Non-pigmented ciliary epithelial cell (primary cell): ENCODE measurements around the gene PRKAR1B.
A peak's percentile ranks its signal among the peaks of the same experiment; 100 is the strongest.
"Not testable (repeated sequence)": the region's sequence is repeated elsewhere in the genome, so short reads cannot be mapped to it uniquely, and the experiment has no call there.

Experiments used
- DNase-seq: peaks from one replicate; pipeline ENCODE4 v3.0.0-alpha.2; 2010; ENCODE audit warnings: low read depth

The PRKAR1B gene

GRCh38 chr7:552868-553635, 174.0 kb downstream of the PRKAR1B start:
- no peak for DNase-seq

GRCh38 chr7:552151-552867, 174.8 kb downstream of the PRKAR1B start:
- not testable (repeated sequence) for DNase-seq

- DNase-seq: not testable (repeated sequence)
Observed at GRCh38 chr7:551615-551970, 175.5 kb downstream of the PRKAR1B start.

GRCh38 chr7:550881-551614, 176.0 kb downstream of the PRKAR1B start:
- no peak for DNase-seq

GRCh38 chr7:549891-550625, 177.0 kb downstream of the PRKAR1B start:
- DNase-seq: no peak

- DNase-seq: no peak
Observed at GRCh38 chr7:549066-549890, 177.8 kb downstream of the PRKAR1B start.

GRCh38 chr7:548401-548800, 178.7 kb downstream of the PRKAR1B start:
- no peak for DNase-seq

- DNase-seq: no peak
Observed at GRCh38 chr7:545470-545869, 181.6 kb downstream of the PRKAR1B start.

GRCh38 chr7:544338-545221, 182.5 kb downstream of the PRKAR1B start:
- DNase-seq: no peak

GRCh38 chr7:543501-544337, 183.4 kb downstream of the PRKAR1B start:
- DNase-seq: no peak

- DNase-seq: peak; percentile 64
Observed at GRCh38 chr7:542713-543500, 184.2 kb downstream of the PRKAR1B start.

GRCh38 chr7:542131-542712, 184.9 kb downstream of the PRKAR1B start:
- DNase-seq: no peak

GRCh38 chr7:541661-542060, 185.4 kb downstream of the PRKAR1B start:
- no peak for DNase-seq

- no peak for DNase-seq
Observed at GRCh38 chr7:540997-541396, 186.1 kb downstream of the PRKAR1B start.

- no peak for DNase-seq
Observed at GRCh38 chr7:540579-540978, 186.5 kb downstream of the PRKAR1B start.

GRCh38 chr7:539731-540411, 187.2 kb downstream of the PRKAR1B start:
- no peak for DNase-seq
